Effector CD8-positive, alpha-beta T cell (primary cell): ENCODE measurements around the gene GNG13.
"Not testable (repeated sequence)": the region's sequence is repeated elsewhere in the genome, so short reads cannot be mapped to it uniquely, and the experiment has no call there.

ENCODE experiments used
- DNase-seq: peaks from one replicate; lab custom pipeline; 2025; lab: John Stamatoyannopoulos, UW

Gene GNG13

GRCh38 chr16:831571-832413 lies 31.3 kb upstream of the GNG13 start:
- DNase-seq, result no peak

GRCh38 chr16:830871-831570 lies 30.5 kb upstream of the GNG13 start:
- DNase-seq, result no peak

DNA sequence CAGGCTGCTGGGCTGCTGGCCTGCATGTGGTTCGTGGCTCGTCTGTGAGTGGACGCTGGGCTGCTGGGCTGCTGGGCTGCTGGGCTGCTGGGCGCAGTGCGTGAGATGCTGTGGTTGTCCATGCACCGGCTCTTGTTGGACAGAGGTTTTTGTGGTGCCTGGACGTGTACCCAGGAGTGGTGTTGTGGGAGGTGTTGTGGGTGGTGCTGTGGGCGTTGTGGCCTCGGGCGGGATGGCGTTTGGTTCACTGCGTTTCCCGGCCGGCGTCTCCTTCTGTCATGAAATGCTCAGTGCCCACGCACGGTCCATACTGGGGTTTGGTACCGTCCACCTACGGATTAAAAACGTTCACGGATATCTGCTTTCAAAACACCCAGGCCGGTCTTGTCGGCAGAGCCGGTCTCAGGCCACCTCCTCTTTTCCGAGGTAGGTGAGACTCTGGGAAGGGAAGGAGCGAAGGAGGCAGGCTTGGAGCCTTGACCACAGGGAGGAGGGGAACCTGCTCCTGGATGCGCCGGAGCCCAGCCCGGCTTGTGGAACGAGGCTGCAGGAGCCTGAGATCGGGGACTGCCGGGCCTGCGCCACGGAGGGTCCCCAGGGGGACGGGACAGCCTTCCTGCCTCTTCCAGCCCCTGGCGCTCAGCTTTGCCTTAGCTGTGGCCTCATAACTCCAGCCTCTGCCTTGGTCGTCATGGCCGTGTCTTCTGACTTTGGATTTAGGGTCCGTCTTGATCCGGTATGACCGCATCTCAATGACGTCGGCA lies 29.8 kb upstream of the GNG13 start:
- no peak for DNase-seq

- DNase-seq, result no peak
Observed at GRCh38 chr16:828891-829290, 28.4 kb upstream of the GNG13 start.

DNA sequence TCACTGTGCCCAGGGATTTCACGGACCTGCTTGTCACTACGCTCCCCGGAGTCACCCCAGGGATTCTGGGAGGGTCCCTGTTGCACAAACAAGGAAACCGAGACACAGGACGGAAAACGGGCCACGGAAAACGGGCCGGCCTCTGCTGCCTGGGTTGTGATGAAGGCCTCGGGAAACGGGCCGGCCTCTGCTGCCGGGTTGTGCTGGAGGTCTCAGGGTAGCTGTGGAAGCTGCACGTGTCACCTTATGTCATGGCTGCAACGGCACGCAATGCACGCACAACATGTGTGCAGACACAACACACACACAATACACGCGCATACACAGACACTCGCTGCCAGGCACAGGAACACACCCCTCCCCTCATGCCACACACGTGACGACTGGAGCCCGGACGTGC lies 27.0 kb upstream of the GNG13 start:
- DNase-seq, result no peak

DNA sequence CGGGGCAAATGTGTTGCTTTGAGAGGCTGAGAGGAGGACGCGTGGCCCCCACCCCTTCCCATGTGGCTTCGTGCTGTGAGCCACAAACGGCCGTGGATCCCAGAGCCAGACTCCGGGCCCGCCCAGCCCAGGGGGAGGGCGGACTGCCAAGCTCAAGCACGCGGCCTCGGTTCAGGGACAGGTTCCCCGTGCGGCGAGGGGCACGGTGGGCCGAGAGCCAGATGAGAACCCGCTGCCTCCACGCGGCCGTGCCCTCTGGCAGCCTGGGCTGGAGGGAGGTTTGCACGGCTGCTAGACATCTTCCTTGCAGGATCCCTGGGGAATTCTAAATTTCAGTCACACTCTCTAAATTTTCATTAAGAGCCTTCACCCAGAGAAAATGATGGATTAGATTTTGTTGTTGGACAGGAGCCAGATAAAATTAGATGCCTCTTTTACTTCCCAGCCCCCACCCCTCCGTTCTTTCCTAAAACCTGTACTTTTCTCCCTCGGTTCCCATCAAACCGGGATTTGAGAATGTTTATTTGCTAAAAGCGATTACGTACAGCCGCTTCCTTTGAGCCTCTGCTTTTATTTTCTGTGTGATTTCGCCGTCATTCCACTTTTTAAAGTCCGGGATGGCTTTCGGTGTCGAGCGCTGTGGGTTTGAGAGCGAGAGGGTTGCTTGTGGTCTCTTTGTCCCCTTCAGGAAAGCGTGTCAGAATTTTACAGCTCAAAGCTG lies 25.0 kb upstream of the GNG13 start:
- no peak for DNase-seq

GRCh38 chr16:824601-825000 lies 24.1 kb upstream of the GNG13 start:
- DNase-seq, result no peak

GRCh38 chr16:824194-824593 lies 23.7 kb upstream of the GNG13 start:
- DNase-seq, result no peak

DNA sequence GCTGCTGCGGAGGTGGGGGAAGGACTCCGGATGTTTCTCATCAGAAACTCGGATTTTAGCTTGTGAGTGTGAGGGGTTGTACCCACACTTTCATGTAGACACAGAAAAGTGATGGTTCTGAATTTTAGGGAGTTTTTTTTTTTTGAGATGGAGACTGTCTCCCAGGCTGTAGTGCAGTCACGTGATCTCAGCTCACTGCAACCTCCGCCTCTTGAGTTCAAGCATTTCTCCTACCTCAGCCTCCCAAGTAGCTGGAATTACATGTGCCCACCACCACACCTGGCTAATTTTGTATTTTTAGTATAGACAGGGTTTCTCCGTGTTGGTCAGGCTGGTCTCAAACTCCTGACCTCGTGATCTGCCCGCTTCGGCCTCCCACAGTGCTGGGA lies 22.4 kb upstream of the GNG13 start:
- no peak for DNase-seq

- no peak for DNase-seq
Observed at GRCh38 chr16:822174-822908, 21.8 kb upstream of the GNG13 start.

- DNase-seq, result no peak
Observed at GRCh38 chr16:821751-822150, 21.2 kb upstream of the GNG13 start.

DNA sequence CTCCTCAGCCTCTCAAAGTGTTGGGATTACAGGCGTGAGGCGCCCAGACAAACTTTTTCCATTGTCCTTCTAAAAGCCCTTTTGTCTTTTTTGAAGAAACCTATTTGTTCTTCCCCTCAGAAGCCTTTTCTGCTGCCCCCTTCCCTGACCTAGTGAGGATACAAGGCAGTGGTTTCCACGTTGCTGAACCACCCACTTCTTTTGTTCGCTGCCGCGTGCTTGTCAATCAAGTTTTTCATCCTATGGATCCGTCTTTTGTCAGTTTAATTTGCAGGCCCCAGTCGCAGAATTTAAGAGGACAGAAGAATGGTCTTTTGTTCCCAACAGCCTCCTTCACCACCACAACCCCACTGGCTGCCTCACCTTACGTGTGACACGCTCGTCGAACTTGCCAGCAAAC lies 20.2 kb upstream of the GNG13 start:
- no peak for DNase-seq

DNA sequence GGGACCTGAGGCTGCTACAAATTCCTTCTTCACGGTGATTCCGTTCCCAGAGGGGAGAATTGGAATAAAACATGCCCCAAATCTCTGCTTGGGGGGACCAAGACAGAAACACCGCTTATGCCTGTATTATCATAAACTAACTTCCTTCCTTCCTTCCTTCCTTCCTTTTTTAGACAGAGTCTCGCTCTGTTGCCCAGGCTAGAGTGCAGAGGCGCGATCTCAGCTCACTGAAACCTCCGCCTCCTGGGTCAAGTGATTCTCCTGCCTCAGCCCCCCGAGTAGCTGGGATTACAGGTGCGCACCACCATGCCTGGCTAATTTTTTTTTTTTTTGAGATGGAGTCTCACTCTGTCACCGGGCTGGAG lies 19.5 kb upstream of the GNG13 start:
- not testable (repeated sequence) for DNase-seq

GRCh38 chr16:819336-820043 lies 19.0 kb upstream of the GNG13 start:
- no peak for DNase-seq

GRCh38 chr16:818592-818991 lies 18.1 kb upstream of the GNG13 start:
- DNase-seq, result no peak

- DNase-seq, result no peak
Observed at GRCh38 chr16:818132-818531, 17.6 kb upstream of the GNG13 start.

DNA sequence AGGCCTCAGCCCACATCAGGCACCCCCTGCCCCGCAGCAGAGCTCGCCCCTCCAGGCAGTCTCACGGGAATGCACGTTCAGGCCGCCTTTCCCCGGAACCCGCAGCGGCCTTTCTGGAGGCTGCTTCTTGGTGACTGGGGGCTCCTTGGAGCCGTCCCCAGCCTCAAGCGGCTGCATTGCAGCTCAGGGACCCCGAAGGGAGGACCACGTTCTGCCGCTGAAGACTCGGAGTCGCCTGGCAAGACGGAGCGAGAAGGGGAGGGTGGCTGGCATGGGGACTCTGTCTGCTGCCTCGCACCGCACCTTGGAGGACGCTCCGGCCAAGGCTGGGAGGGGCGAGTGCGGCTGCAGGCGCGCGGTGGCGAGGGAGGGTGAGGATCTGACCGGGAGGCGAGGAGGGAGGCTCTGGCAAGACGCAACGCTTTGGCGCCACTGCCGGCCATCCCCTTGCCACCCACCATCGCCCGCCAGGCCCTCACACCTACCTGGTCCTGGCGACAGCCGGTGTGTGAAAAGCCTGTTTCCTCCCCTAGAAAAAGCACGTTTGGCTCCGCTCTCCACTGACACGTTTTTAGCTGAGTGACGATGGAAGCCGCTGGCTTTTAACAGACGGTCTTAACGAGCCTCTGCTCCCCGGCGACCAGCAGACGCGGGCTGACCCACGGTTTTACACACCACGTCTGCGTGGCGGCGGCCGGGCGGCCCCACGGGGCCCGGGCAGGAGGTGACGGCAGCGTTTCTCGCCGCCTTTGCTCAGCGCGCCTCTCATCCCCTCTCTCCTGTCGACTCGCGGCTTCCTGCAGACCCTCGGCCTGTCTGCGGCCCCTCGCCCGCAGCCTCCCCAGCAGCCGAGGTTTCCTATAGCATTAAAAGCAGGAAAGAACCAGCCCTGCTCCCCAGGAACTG lies 16.7 kb upstream of the GNG13 start:
- no peak for DNase-seq

DNA sequence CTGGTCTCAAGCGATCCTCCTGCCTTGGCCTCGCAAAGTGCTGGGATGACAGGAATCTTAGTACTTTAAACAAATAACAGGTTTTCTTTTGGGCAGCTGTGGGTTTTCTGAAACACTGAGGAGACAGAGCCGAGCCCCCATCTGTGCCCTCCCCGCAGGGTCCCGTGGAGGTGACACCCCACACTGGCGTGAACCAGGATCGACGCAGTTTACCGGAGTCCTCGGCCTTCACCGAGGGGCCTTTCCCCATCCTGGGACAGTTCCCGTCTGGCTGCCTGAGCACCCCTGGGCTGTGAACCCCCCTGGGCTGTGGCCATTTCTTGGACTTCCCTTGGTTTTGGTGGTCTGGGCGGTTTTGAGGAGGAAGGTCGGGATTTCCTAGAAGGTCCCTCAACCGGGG lies 15.3 kb upstream of the GNG13 start:
- DNase-seq, result no peak

GRCh38 chr16:814974-815373 lies 14.4 kb upstream of the GNG13 start:
- DNase-seq, result no peak

GRCh38 chr16:813916-814412 lies 13.4 kb upstream of the GNG13 start:
- DNase-seq, result no peak
